ENCODE data around the gene C14orf132.

DNA sequence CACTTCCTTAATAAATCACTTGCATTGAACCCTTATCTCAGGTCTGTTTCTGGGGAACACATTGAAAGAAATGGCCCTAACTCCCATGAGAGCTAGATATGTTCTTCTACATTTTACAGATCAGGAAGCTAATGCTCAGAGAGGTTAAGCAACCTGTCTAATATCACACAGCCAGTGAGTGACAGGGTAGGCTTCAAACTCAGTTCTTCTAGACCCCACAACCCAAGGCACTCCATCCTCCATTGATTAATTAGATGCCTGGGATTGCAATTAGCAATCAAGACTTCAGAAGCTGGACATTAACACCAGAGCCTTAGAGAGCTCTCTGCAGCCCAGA is 59.8 kb downstream of the C14orf132 start:
- no peak for TF ChIP-seq EP300 (IDR thresholded peaks at IDR 0.05)
- TF ChIP-seq, protein P1, sequence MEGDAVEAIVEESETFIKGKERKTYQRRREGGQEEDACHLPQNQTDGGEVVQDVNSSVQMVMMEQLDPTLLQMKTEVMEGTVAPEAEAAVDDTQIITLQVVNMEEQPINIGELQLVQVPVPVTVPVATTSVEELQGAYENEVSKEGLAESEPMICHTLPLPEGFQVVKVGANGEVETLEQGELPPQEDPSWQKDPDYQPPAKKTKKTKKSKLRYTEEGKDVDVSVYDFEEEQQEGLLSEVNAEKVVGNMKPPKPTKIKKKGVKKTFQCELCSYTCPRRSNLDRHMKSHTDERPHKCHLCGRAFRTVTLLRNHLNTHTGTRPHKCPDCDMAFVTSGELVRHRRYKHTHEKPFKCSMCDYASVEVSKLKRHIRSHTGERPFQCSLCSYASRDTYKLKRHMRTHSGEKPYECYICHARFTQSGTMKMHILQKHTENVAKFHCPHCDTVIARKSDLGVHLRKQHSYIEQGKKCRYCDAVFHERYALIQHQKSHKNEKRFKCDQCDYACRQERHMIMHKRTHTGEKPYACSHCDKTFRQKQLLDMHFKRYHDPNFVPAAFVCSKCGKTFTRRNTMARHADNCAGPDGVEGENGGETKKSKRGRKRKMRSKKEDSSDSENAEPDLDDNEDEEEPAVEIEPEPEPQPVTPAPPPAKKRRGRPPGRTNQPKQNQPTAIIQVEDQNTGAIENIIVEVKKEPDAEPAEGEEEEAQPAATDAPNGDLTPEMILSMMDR (IDR thresholded peaks at IDR 0.05): peak in 1 of 5 experiments; percentile 2
- TF ChIP-seq POLR2A (IDR thresholded peaks at IDR 0.05): no peak
